GM12892 (cell line): ENCODE results near the gene MUC12.
"Not testable (repeated sequence)": the region's sequence is repeated elsewhere in the genome, so short reads cannot be mapped to it uniquely, and the experiment has no call there.

Experiments
- POLR2A ChIP-seq: IDR thresholded peaks from 2 replicates; pipeline ENCODE4 v1.6.1; 2011; ENCODE audit warnings: low read depth, low read length, control low read depth
- POLR2AphosphoS5 ChIP-seq: IDR thresholded peaks from 2 replicates; pipeline ENCODE4 v1.6.1; 2011; ENCODE audit warnings: low read depth, low read length, control low read depth
- TAF1 ChIP-seq: IDR thresholded peaks from 2 replicates; pipeline ENCODE4 v1.6.1; 2011; ENCODE audit warnings: low read depth, mild to moderate bottlenecking, control low read depth, low read length, borderline replicate concordance

DNA sequence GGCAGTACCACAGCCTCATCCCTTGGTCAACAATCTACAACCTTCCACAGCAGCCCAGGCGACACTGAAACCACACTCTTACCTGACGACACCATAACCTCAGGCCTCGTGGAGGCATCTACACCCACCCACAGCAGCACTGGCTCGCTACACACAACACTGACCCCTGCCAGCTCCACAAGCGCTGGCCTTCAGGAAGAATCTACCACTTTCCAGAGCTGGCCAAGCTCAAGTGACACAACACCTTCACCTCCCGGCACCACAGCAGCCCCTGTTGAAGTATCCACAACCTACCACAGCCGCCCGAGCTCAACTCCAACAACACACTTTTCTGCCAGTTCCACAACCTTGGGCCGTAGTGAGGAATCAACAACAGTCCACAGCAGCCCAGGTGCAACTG is 25.3 kb downstream of the MUC12 start:
- not testable (repeated sequence) for TF ChIP-seq TAF1, POLR2AphosphoS5, POLR2A
